RWPE1 (cell line): ENCODE data around the gene FAM25G.
"Not testable (repeated sequence)": the region's sequence is repeated elsewhere in the genome, so short reads cannot be mapped to it uniquely, and the experiment has no call there.

ENCODE experiments used
- CTCF ChIA-PET: fragments of 350-600 bp; sonication (Branson Sonifier 250); formaldehyde crosslinking; extraction: SDS; loops from one replicate; lab custom pipeline; 2021; lab: Yijun Ruan, JAX
- POLR2A ChIA-PET: fragments of 400-600 bp; formaldehyde crosslinking; extraction: SDS; loops from one replicate; lab custom pipeline; 2020; ENCODE audit warnings: antibody characterized with exemption; ENCODE audit not compliant: low non-redundant PET; lab: Yijun Ruan, JAX
- DNase-seq: peaks from one replicate; pipeline ENCODE4 v3.0.0; 2012; ENCODE audit warnings: low spot score
- H3K27ac ChIP-seq: fragments of 450-650 bp; 2 replicates; pipeline ENCODE4 v1.5.1; 2017
- TF ChIP-seq, protein P1 (sequence below): fragments of 450-650 bp; conservative IDR thresholded peaks from 2 replicates; pipeline ENCODE4 v1.5.1; 2017; ENCODE audit warnings: low read depth, mild to moderate bottlenecking

The FAM25G gene

GRCh38 chr10:47457528-47457820 lies 34.0 kb downstream of the FAM25G start:
- no peak for DNase-seq
- POLR2A ChIA-PET: no interaction called here
- TF ChIP-seq, protein P1, sequence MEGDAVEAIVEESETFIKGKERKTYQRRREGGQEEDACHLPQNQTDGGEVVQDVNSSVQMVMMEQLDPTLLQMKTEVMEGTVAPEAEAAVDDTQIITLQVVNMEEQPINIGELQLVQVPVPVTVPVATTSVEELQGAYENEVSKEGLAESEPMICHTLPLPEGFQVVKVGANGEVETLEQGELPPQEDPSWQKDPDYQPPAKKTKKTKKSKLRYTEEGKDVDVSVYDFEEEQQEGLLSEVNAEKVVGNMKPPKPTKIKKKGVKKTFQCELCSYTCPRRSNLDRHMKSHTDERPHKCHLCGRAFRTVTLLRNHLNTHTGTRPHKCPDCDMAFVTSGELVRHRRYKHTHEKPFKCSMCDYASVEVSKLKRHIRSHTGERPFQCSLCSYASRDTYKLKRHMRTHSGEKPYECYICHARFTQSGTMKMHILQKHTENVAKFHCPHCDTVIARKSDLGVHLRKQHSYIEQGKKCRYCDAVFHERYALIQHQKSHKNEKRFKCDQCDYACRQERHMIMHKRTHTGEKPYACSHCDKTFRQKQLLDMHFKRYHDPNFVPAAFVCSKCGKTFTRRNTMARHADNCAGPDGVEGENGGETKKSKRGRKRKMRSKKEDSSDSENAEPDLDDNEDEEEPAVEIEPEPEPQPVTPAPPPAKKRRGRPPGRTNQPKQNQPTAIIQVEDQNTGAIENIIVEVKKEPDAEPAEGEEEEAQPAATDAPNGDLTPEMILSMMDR: no peak

DNA sequence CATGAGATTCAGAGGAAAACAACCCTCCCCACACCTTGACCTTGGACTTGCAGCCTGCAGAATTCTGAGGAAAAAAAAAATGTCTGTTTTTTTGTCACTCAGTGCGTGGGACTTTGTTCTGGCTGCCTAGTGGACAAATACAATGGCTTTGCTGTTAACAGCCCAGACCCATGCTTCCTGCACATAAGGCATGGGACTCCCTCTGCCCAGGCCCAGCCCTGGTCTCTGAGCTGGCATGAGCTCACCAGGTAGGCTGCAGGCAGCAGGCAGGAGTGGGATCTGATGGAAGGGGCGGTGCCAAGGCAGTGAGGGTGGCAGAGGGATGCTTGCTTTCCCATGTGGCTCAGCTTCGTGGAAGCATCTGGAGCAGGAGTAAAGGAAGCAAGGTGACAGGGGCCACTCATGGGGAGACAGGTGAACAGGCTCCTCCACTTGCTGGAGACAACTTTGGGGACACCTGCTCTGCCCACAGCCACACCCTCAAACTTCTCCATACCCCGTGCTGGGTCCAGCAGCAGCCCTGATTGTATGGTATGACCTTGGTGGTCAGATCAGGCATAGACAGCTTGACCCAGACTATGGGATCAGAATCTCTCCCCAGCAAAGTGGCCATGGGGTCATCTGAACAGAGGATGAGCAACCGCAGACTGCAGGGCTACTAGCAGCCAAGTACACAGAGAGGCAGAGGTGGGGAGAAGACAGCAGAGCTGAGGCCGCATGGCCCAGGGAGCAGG lies 34.5 kb downstream of the FAM25G start:
- CTCF ChIA-PET: no interaction called here
- DNase-seq: no peak
- POLR2A ChIA-PET: no interaction called here
- H3K27ac ChIP-seq: no peak overlapping the region
- TF ChIP-seq, protein P1: no peak

More at GRCh38 chr10:47457528-47457820, 34.0 kb downstream of the FAM25G start:
- CTCF ChIA-PET: no interaction called here
- H3K27ac ChIP-seq: no peak overlapping the region

- TF ChIP-seq, protein P1: no peak
- CTCF ChIA-PET: interaction anchor here (0.6 kb wide), 1 partner anchor 1228 kb away, joined by 3 read pairs; no protein-coding TSS in a partner anchor
- H3K27ac ChIP-seq: no peak overlapping the region
- POLR2A ChIA-PET: no interaction called here
- DNase-seq: no peak
These were observed 35.3 kb downstream of the FAM25G start for GRCh38 chr10:47456079-47456785.

DNA sequence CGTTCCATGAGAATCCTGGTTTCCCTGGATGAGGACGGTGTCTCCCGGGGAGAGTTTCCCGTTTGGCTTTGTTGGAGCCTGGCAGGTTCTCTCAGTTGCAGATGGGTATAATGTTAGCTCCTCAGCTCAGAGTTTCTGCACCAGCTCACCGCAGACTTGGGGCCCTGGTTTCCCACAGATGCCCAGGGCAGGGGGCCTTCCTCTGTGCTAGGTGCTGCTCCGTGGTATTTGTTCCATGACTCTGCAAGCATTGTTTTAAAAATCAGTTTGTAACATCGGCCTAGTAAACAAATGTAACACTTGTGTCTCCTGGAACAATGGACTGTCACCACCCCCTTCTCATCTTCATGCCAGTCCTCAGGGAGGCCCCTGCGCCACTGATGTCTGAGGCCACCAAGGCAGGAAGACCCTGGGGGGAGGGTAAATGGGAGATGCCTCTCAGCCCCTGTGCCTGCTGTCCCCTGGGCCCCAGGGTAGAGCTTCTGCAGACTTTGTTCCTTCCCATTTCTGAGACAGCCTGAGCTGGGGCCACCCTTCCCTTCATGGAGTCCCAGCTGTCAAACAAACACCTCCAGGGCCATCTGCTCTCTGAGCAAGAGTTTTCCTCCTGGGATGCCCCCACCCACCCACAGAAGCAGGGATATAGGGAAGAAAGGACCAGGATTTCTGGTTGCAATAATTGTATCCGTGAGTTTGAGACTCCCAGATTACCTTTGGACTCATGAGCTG lies 36.0 kb downstream of the FAM25G start:
- CTCF ChIA-PET: interaction anchor here (0.6 kb wide), 1 partner anchor 1227 kb away, joined by 3 read pairs; no protein-coding TSS in a partner anchor
- H3K27ac ChIP-seq, DNase-seq: not testable (repeated sequence)

DNA sequence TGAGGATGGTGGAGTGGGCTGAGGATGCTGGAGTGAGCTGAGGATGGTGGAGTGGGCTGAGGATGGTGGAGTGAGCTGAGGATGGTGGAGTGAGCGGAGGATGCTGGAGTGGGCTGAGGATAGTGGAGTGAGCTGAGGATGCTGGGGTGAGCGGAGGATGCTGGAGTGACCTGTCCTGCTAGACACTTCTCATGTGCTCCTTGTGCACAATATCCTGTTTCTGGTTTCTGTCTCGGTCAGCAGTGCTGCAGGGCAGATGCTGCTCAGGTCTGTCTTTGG lies 36.8 kb downstream of the FAM25G start:
- DNase-seq: no peak
- ChIA-PET CTCF (no interaction called here), POLR2A (no interaction called here)
- TF ChIP-seq, protein P1: no peak
- no peak overlapping the region for H3K27ac ChIP-seq

More for the DNA sequence above, 36.0 kb downstream of the FAM25G start:
- POLR2A ChIA-PET: not testable (repeated sequence)

GRCh38 chr10:47454008-47454779 lies 37.3 kb downstream of the FAM25G start:
- CTCF ChIA-PET: no interaction called here

More at GRCh38 chr10:47454008-47454779, 37.3 kb downstream of the FAM25G start:
- no peak for DNase-seq
- POLR2A ChIA-PET: no interaction called here
- TF ChIP-seq, protein P1: no peak
- no peak overlapping the region for H3K27ac ChIP-seq
